ENCODE data around the gene FAM124A.

FAM124A gene

GRCh38 chr13:51240958-51241357 lies 18.8 kb downstream of the FAM124A start:
- no peaks in the 10 kb centered on the region for H3K4me1 Mint-ChIP-seq
- DNase-seq, result no peak
- CTCF ChIA-PET, result no interaction called here

GRCh38 chr13:51241720-51242119 lies 19.5 kb downstream of the FAM124A start:
- Mint-ChIP-seq H3K27ac (no peak overlapping the region), H3K9me3 (no peaks in the 10 kb centered on the region), H3K4me3 (no peak overlapping the region), H3K36me3 (no peaks in the 10 kb centered on the region), H3K4me1 (no peaks in the 10 kb centered on the region), H3K27me3 (peaks cover 33% of the 10 kb centered on the region)
- no peak for DNase-seq
- CTCF ChIA-PET, result no interaction called here

More at GRCh38 chr13:51240958-51241357, 18.8 kb downstream of the FAM124A start:
- H3K9me3 Mint-ChIP-seq, result no peaks in the 10 kb centered on the region
- no peak overlapping the region for H3K4me3 Mint-ChIP-seq
- peaks cover 34% of the 10 kb centered on the region for H3K27me3 Mint-ChIP-seq
- H3K27ac Mint-ChIP-seq, result no peak overlapping the region
- no peaks in the 10 kb centered on the region for H3K36me3 Mint-ChIP-seq

GRCh38 chr13:51243227-51243626 lies 21.0 kb downstream of the FAM124A start:
- Mint-ChIP-seq H3K4me3 (no peak overlapping the region), H3K27ac (no peak overlapping the region), H3K4me1 (no peaks in the 10 kb centered on the region), H3K36me3 (no peaks in the 10 kb centered on the region), H3K27me3 (peaks cover 29% of the 10 kb centered on the region), H3K9me3 (no peaks in the 10 kb centered on the region)
- DNase-seq, result no peak
- CTCF ChIA-PET, result interaction anchor here (0.8 kb wide), 1 partner anchor 22 kb away, joined by 3 read pairs; no protein-coding TSS in a partner anchor

GRCh38 chr13:51243832-51244231 lies 21.6 kb downstream of the FAM124A start:
- Mint-ChIP-seq H3K36me3 (no peaks in the 10 kb centered on the region), H3K27ac (no peak overlapping the region), H3K4me3 (no peak overlapping the region), H3K27me3 (peaks cover 29% of the 10 kb centered on the region), H3K9me3 (no peaks in the 10 kb centered on the region), H3K4me1 (no peaks in the 10 kb centered on the region)
- no peak for DNase-seq
- CTCF ChIA-PET, result interaction anchor here (1.1 kb wide), 2 partner anchors 21 to 99 kb away, joined by 3 to 4 read pairs; no protein-coding TSS in a partner anchor

- peaks cover 29% of the 10 kb centered on the region for H3K27me3 Mint-ChIP-seq
- H3K27ac Mint-ChIP-seq, result no peak overlapping the region
- DNase-seq, result no peak
- H3K9me3 Mint-ChIP-seq, result no peaks in the 10 kb centered on the region
- H3K4me1 Mint-ChIP-seq, result no peaks in the 10 kb centered on the region
- no peaks in the 10 kb centered on the region for H3K36me3 Mint-ChIP-seq
- CTCF ChIA-PET, result interaction anchor here (1.1 kb wide), 2 partner anchors 22 to 100 kb away, joined by 3 to 4 read pairs; no protein-coding TSS in a partner anchor
- H3K4me3 Mint-ChIP-seq, result no peak overlapping the region
Measured at GRCh38 chr13:51244637-51245405, 22.6 kb downstream of the FAM124A start.

GRCh38 chr13:51245583-51245982 lies 23.4 kb downstream of the FAM124A start:
- no peak for DNase-seq
- H3K4me1 Mint-ChIP-seq, result no peaks in the 10 kb centered on the region
- H3K36me3 Mint-ChIP-seq, result no peaks in the 10 kb centered on the region
- no peak overlapping the region for H3K4me3 Mint-ChIP-seq
- no peak overlapping the region for H3K27ac Mint-ChIP-seq
- peaks cover 29% of the 10 kb centered on the region for H3K27me3 Mint-ChIP-seq
- no peaks in the 10 kb centered on the region for H3K9me3 Mint-ChIP-seq
- CTCF ChIA-PET, result no interaction called here

- Mint-ChIP-seq H3K9me3 (no peaks in the 10 kb centered on the region), H3K27ac (no peak overlapping the region), H3K4me1 (no peaks in the 10 kb centered on the region), H3K4me3 (no peak overlapping the region), H3K27me3 (peaks cover 25% of the 10 kb centered on the region), H3K36me3 (no peaks in the 10 kb centered on the region)
- no peak for DNase-seq
- CTCF ChIA-PET, result interaction anchor here (1.3 kb wide), 1 partner anchor 33 kb away, joined by 3 read pairs; no protein-coding TSS in a partner anchor
Measured at GRCh38 chr13:51246025-51246417, 23.8 kb downstream of the FAM124A start.

GRCh38 chr13:51246418-51247277 lies 24.4 kb downstream of the FAM124A start:
- CTCF ChIA-PET, result interaction anchor here (0.5 to 1.3 kb wide), 2 partner anchors 33 to 71 kb away, joined by 3 read pairs; no protein-coding TSS in a partner anchor
- H3K4me1 Mint-ChIP-seq, result no peaks in the 10 kb centered on the region
- H3K27ac Mint-ChIP-seq, result no peak overlapping the region

GRCh38 chr13:51249255-51249654 lies 27.1 kb downstream of the FAM124A start:
- no peak overlapping the region for H3K27ac Mint-ChIP-seq
- DNase-seq, result no peak
- H3K4me1 Mint-ChIP-seq, result no peaks in the 10 kb centered on the region
- CTCF ChIA-PET, result no interaction called here
- peaks cover 14% of the 10 kb centered on the region for H3K27me3 Mint-ChIP-seq
- H3K4me3 Mint-ChIP-seq, result no peak overlapping the region
- H3K36me3 Mint-ChIP-seq, result no peaks in the 10 kb centered on the region
- H3K9me3 Mint-ChIP-seq, result no peaks in the 10 kb centered on the region

More at GRCh38 chr13:51246418-51247277, 24.4 kb downstream of the FAM124A start:
- H3K4me3 Mint-ChIP-seq, result no peak overlapping the region
- H3K36me3 Mint-ChIP-seq, result no peaks in the 10 kb centered on the region
- peaks cover 24% of the 10 kb centered on the region for H3K27me3 Mint-ChIP-seq
- no peaks in the 10 kb centered on the region for H3K9me3 Mint-ChIP-seq
- DNase-seq, result no peak

- Mint-ChIP-seq H3K4me1 (no peaks in the 10 kb centered on the region), H3K27ac (no peak overlapping the region), H3K4me3 (no peak overlapping the region), H3K36me3 (no peaks in the 10 kb centered on the region), H3K27me3 (peaks cover 8% of the 10 kb centered on the region), H3K9me3 (no peaks in the 10 kb centered on the region)
- CTCF ChIA-PET, result no interaction called here
- DNase-seq, result no peak
Measured at GRCh38 chr13:51249770-51250741, 27.9 kb downstream of the FAM124A start.

- Mint-ChIP-seq H3K9me3 (no peaks in the 10 kb centered on the region), H3K4me1 (no peaks in the 10 kb centered on the region), H3K27me3 (peaks cover 7% of the 10 kb centered on the region), H3K36me3 (no peaks in the 10 kb centered on the region), H3K27ac (no peak overlapping the region), H3K4me3 (no peak overlapping the region)
- no peak for DNase-seq
- CTCF ChIA-PET, result interaction anchor here (0.5 kb wide), 1 partner anchor 1324 kb away, joined by 3 read pairs; no protein-coding TSS in a partner anchor
Measured at GRCh38 chr13:51251480-51251879, 29.3 kb downstream of the FAM124A start.

- Mint-ChIP-seq H3K9me3 (no peaks in the 10 kb centered on the region), H3K27ac (no peak overlapping the region), H3K4me3 (no peak overlapping the region), H3K27me3 (no peaks in the 10 kb centered on the region), H3K36me3 (no peaks in the 10 kb centered on the region), H3K4me1 (no peaks in the 10 kb centered on the region)
- CTCF ChIA-PET, result interaction anchor here (1.0 to 1.1 kb wide), 2 partner anchors 8 to 15 kb away, joined by 3 read pairs; no protein-coding TSS in a partner anchor
- no peak for DNase-seq
Measured at GRCh38 chr13:51252954-51253532, 30.8 kb downstream of the FAM124A start.

- peaks cover 5% of the 10 kb centered on the region for H3K27me3 Mint-ChIP-seq
- H3K4me1 Mint-ChIP-seq, result no peaks in the 10 kb centered on the region
- H3K27ac Mint-ChIP-seq, result no peak overlapping the region
- H3K36me3 Mint-ChIP-seq, result no peaks in the 10 kb centered on the region
- no peak overlapping the region for H3K4me3 Mint-ChIP-seq
- CTCF ChIA-PET, result interaction anchor here (1.3 kb wide), 1 partner anchor 130 kb away, joined by 4 read pairs; no protein-coding TSS in a partner anchor
- no peaks in the 10 kb centered on the region for H3K9me3 Mint-ChIP-seq
- no peak for DNase-seq
Measured at GRCh38 chr13:51255556-51255955, 33.4 kb downstream of the FAM124A start.

Measured in activated naive CD4-positive, alpha-beta T cell treated with anti-CD3 and anti-CD28 coated beads, Interleukin-2, amount 10 ng/mL, durations not matched to agents 7 days and 5 days (primary cell).